ENCODE results near the gene DGCR2.
"Not testable (repeated sequence)": the region's sequence is repeated elsewhere in the genome, so short reads cannot be mapped to it uniquely, and the experiment has no call there.

The DGCR2 gene

GRCh38 chr22:19038728-19039447, 83.3 kb downstream of the DGCR2 start:
- DNase-seq, result no peak

- DNase-seq, result no peak
These were observed 84.1 kb downstream of the DGCR2 start for GRCh38 chr22:19038164-19038546.

- no peak for DNase-seq
These were observed 84.7 kb downstream of the DGCR2 start for GRCh38 chr22:19037282-19038163.

- no peak for DNase-seq
These were observed 85.5 kb downstream of the DGCR2 start for GRCh38 chr22:19036523-19037273.

- no peak for DNase-seq
These were observed 86.0 kb downstream of the DGCR2 start for GRCh38 chr22:19036229-19036522.

GRCh38 chr22:19035474-19036228, 86.6 kb downstream of the DGCR2 start:
- peak; percentile 52 for DNase-seq

GRCh38 chr22:19035126-19035473, 87.1 kb downstream of the DGCR2 start:
- not testable (repeated sequence) for DNase-seq

GRCh38 chr22:19034724-19035120, 87.5 kb downstream of the DGCR2 start:
- not testable (repeated sequence) for DNase-seq

GRCh38 chr22:19034031-19034723, 88.0 kb downstream of the DGCR2 start:
- DNase-seq, result not testable (repeated sequence)

- DNase-seq, result not testable (repeated sequence)
These were observed 88.7 kb downstream of the DGCR2 start for GRCh38 chr22:19033568-19033905.

- not testable (repeated sequence) for DNase-seq
These were observed 89.2 kb downstream of the DGCR2 start for GRCh38 chr22:19032898-19033567.

GRCh38 chr22:19032156-19032785, 89.9 kb downstream of the DGCR2 start:
- DNase-seq, result not testable (repeated sequence)

- not testable (repeated sequence) for DNase-seq
These were observed 91.3 kb downstream of the DGCR2 start for GRCh38 chr22:19030889-19031252.

GRCh38 chr22:19030226-19030888, 91.9 kb downstream of the DGCR2 start:
- not testable (repeated sequence) for DNase-seq

- not testable (repeated sequence) for DNase-seq
These were observed 92.8 kb downstream of the DGCR2 start for GRCh38 chr22:19029113-19030103.

GRCh38 chr22:19028060-19028455, 94.2 kb downstream of the DGCR2 start:
- not testable (repeated sequence) for DNase-seq

- peak; percentile 33 for DNase-seq
These were observed 94.7 kb downstream of the DGCR2 start for GRCh38 chr22:19027371-19028059.

GRCh38 chr22:19026080-19026479, 96.1 kb downstream of the DGCR2 start:
- DNase-seq, result not testable (repeated sequence)
